Bronchial epithelial cell (primary cell): ENCODE data around the gene TSPAN12. TPM values are rescaled to one million over a fixed set of nuclear protein-coding genes. Genes with fewer than 3 reads are reported as not detected.
"Not testable (repeated sequence)": the region's sequence is repeated elsewhere in the genome, so short reads cannot be mapped to it uniquely, and the experiment has no call there.

Experiments used
- DNase-seq: peaks from one replicate; pipeline ENCODE4 v3.0.0-alpha.2; 2010; ENCODE audit warnings: low read depth
- FAIRE-seq: peaks from 2 replicates; lab custom pipeline; 2011; peaks lifted over from hg19 to GRCh38; lab: Jason Lieb, UNC
- H3K27me3 ChIP-seq: 2 replicates; pipeline ENCODE4 v1.5.1; 2011; ENCODE audit warnings: low read length; ENCODE audit not compliant: control insufficient read depth, insufficient read depth
- H3K36me3 ChIP-seq: 2 replicates; pipeline ENCODE4 v1.5.1; 2011; ENCODE audit warnings: low read length; ENCODE audit not compliant: control insufficient read depth, insufficient read depth
- H3K4me3 ChIP-seq: 2 replicates; pipeline ENCODE4 v1.5.1; 2011; ENCODE audit warnings: mild to moderate bottlenecking, low read depth, low read length, control low read depth
- CTCF ChIP-seq: IDR thresholded peaks from 2 replicates; pipeline ENCODE4 v1.5.1; 2011; ENCODE audit warnings: mild to moderate bottlenecking, moderate library complexity, low read length, control low read depth, inconsistent platforms; ENCODE audit not compliant: insufficient read depth, severe bottlenecking
- total RNA-seq: library from RNA; depleted of rRNA; stranded (reverse); fragments of >200 nt; gene quantifications from 2 replicates; pipeline ENCODE4 v1.2.1, GENCODE V29; 2014

The TSPAN12 gene
- total RNA-seq, 1 donor from 2014 or later = 1.6 TPM

- no peaks in the 10 kb centered on the region for H3K27me3 ChIP-seq
- peak; percentile 51 for DNase-seq
- FAIRE-seq = no peak
- no peaks in the 10 kb centered on the region for H3K36me3 ChIP-seq
- H3K4me3 ChIP-seq = no peak overlapping the region
- peak; percentile 92 for TF ChIP-seq CTCF
Observed at GRCh38 chr7:120792091-120792860, 65.7 kb downstream of the TSPAN12 start.

GRCh38 chr7:120785095-120785494, 72.8 kb downstream of the TSPAN12 start:
- Histone ChIP-seq H3K27me3 (no peaks in the 10 kb centered on the region), H3K36me3 (no peaks in the 10 kb centered on the region), H3K4me3 (no peak overlapping the region)
- no peak for TF ChIP-seq CTCF
- no peak for DNase-seq
- FAIRE-seq = no peak

GRCh38 chr7:120783721-120784120, 74.2 kb downstream of the TSPAN12 start:
- TF ChIP-seq CTCF = no peak
- no peak overlapping the region for H3K4me3 ChIP-seq
- H3K27me3 ChIP-seq = no peaks in the 10 kb centered on the region
- FAIRE-seq (no peak), DNase-seq (no peak)
- no peaks in the 10 kb centered on the region for H3K36me3 ChIP-seq

GRCh38 chr7:120783273-120783672, 74.7 kb downstream of the TSPAN12 start:
- TF ChIP-seq CTCF = no peak
- DNase-seq = no peak
- no peak for FAIRE-seq
- Histone ChIP-seq H3K4me3 (no peak overlapping the region), H3K27me3 (no peaks in the 10 kb centered on the region), H3K36me3 (no peaks in the 10 kb centered on the region)

- DNase-seq, H3K27me3 ChIP-seq, H3K36me3 ChIP-seq, H3K4me3 ChIP-seq, FAIRE-seq: not testable (repeated sequence)
Observed at GRCh38 chr7:120781924-120782323, 76.0 kb downstream of the TSPAN12 start.

GRCh38 chr7:120780938-120781337, 77.0 kb downstream of the TSPAN12 start:
- DNase-seq (no peak), FAIRE-seq (no peak)
- no peaks in the 10 kb centered on the region for H3K27me3 ChIP-seq
- no peaks in the 10 kb centered on the region for H3K36me3 ChIP-seq
- no peak overlapping the region for H3K4me3 ChIP-seq
- TF ChIP-seq CTCF = no peak

- not testable (repeated sequence) for H3K27me3 ChIP-seq, DNase-seq, H3K4me3 ChIP-seq, FAIRE-seq, H3K36me3 ChIP-seq
Observed at GRCh38 chr7:120780451-120780850, 77.5 kb downstream of the TSPAN12 start.

- not testable (repeated sequence) for H3K36me3 ChIP-seq, DNase-seq, FAIRE-seq, H3K4me3 ChIP-seq, H3K27me3 ChIP-seq
Observed at GRCh38 chr7:120779078-120779477, 78.9 kb downstream of the TSPAN12 start.
